CD14-positive monocyte (primary cell): ENCODE results near the gene FAU. TPM values are rescaled to one million over a fixed set of nuclear protein-coding genes. Genes with fewer than 3 reads are reported as not detected.

Experiments used
- DNase-seq, 3 donors: peaks; one replicate each; pipeline ENCODE4 v3.0.0-alpha.2; 2011 to 2022
- H2AFZ ChIP-seq: 2 replicates; pipeline ENCODE4 v1.6.0; 2012; ENCODE audit warnings: mild to moderate bottlenecking, low read depth, low read length, inconsistent platforms; ENCODE audit not compliant: insufficient read depth, poor library complexity, severe bottlenecking
- H3K27ac ChIP-seq, 2 donors: 1 replicate in 1 of 2; 2 replicates in 1 of 2; pipeline ENCODE4 v1.5.1; 2012 to 2013; ENCODE audit warnings: low read length in 2 of 2, control low read depth in 1 of 2, inconsistent platforms in 1 of 2, low read depth in 1 of 2, mild to moderate bottlenecking in 1 of 2
- H3K27me3 ChIP-seq, 2 donors: one replicate each; pipeline versions ENCODE4 v1.6.0 to v1.6.1; 2011 to 2013; ENCODE audit warnings: low read length in 2 of 2; ENCODE audit not compliant: control insufficient read depth in 2 of 2, insufficient read depth in 2 of 2
- H3K36me3 ChIP-seq, 2 donors: replicated peaks in 1 of 2; 1 replicate in 1 of 2; 2 replicates in 1 of 2; pipeline versions ENCODE4 v1.5.1 to v1.6.1; 2012 to 2013; ENCODE audit warnings: low read length in 2 of 2, control low read depth in 1 of 2, inconsistent platforms in 1 of 2, mild to moderate bottlenecking in 1 of 2; ENCODE audit not compliant: insufficient read depth in 2 of 2, control insufficient read depth in 1 of 2
- H3K4me1 ChIP-seq, 2 donors: 1 replicate in 1 of 2; 2 replicates in 1 of 2; pipeline versions ENCODE4 v1.5.1 to v1.6.1; 2012 to 2013; ENCODE audit warnings: low read length in 2 of 2, control low read depth in 1 of 2, inconsistent platforms in 1 of 2, mild to moderate bottlenecking in 1 of 2, moderate library complexity in 1 of 2; ENCODE audit not compliant: insufficient read depth in 2 of 2, control insufficient read depth in 1 of 2
- H3K4me2 ChIP-seq: replicated peaks from 2 replicates; pipeline ENCODE3; 2012; ENCODE audit warnings: low read length, moderate library complexity, mild to moderate bottlenecking; ENCODE audit not compliant: poor library complexity, severe bottlenecking; ENCODE audit errors: extremely low read depth
- H3K4me3 ChIP-seq, 3 experiments: fragments of 200-600 bp in 1 of 3; sonication (generic) in 1 of 3; replicated peaks in 1 of 3; 1 replicate in 2 of 3; 2 replicates in 1 of 3; pipeline ENCODE4 v1.5.1; 2011 to 2013; ENCODE audit warnings: low read length in 3 of 3, mild to moderate bottlenecking in 3 of 3, control low read depth in 2 of 3, low read depth in 2 of 3, inconsistent platforms in 1 of 3, moderate library complexity in 1 of 3
- H3K79me2 ChIP-seq: 2 replicates; pipeline ENCODE4 v1.6.0; 2012; ENCODE audit warnings: mild to moderate bottlenecking, control low read depth, inconsistent platforms, low read length, moderate library complexity; ENCODE audit not compliant: insufficient read depth
- H3K9ac ChIP-seq: 2 replicates; pipeline ENCODE4 v1.6.0; 2017; ENCODE audit warnings: low read length, mild to moderate bottlenecking; ENCODE audit not compliant: insufficient read depth, poor library complexity, severe bottlenecking
- H3K9me3 ChIP-seq, 2 donors: replicated peaks in 1 of 2; 1 replicate in 1 of 2; 2 replicates in 1 of 2; pipeline versions ENCODE4 v1.5.1 to v1.6.1; 2012 to 2013; ENCODE audit warnings: low read length in 2 of 2, control low read depth in 1 of 2; ENCODE audit not compliant: control insufficient read depth in 1 of 2, insufficient read depth in 1 of 2
- H4K20me1 ChIP-seq: 2 replicates; pipeline ENCODE4 v1.6.0; 2012; ENCODE audit warnings: mild to moderate bottlenecking, low read length, control low read depth, moderate library complexity; ENCODE audit not compliant: insufficient read depth
- H3K27ac Mint-ChIP-seq, 7 donors: one replicate each; pipeline ENCODE4 v1.8.0; 2020; ENCODE audit warnings: mild to moderate bottlenecking in 7 of 7, mixed read lengths in 7 of 7, moderate library complexity in 6 of 7, inconsistent platforms in 2 of 7
- H3K27me3 Mint-ChIP-seq, 3 donors: one replicate each; pipeline ENCODE4 v1.8.0; 2021 to 2022; ENCODE audit warnings: low read depth in 3 of 3, mild to moderate bottlenecking in 3 of 3, mixed read lengths in 3 of 3, moderate library complexity in 3 of 3, inconsistent platforms in 1 of 3
- H3K36me3 Mint-ChIP-seq, 2 donors: one replicate each; pipeline ENCODE4 v1.8.0; 2020; ENCODE audit warnings: mixed read lengths in 2 of 2, inconsistent platforms in 1 of 2, mild to moderate bottlenecking in 1 of 2
- H3K4me1 Mint-ChIP-seq: one replicate; pipeline ENCODE4 v1.8.0; 2020; ENCODE audit warnings: mild to moderate bottlenecking, mixed read lengths
- H3K4me3 Mint-ChIP-seq, 2 donors: one replicate each; pipeline ENCODE4 v1.8.0; 2020; ENCODE audit warnings: mild to moderate bottlenecking in 2 of 2, mixed read lengths in 2 of 2, moderate library complexity in 1 of 2
- H3K9me3 Mint-ChIP-seq, 7 donors: one replicate each; pipeline ENCODE4 v1.8.0; 2020 to 2022; ENCODE audit warnings: mixed read lengths in 7 of 7, mild to moderate bottlenecking in 6 of 7, moderate library complexity in 6 of 7, inconsistent platforms in 2 of 7
- CTCF ChIP-seq: fragments of 200-600 bp; IDR thresholded peaks from one replicate; pipeline ENCODE4 v1.8.0; 2022; ENCODE audit warnings: antibody characterized with exemption, mild to moderate bottlenecking
- WGBS: methylation state at CpG from one replicate; pipeline ENCODE4 v1.1.5; 2013; ENCODE audit warnings: missing lambda C conversion rate; ENCODE audit not compliant: insufficient coverage; 5-methylcytosine and 5-hydroxymethylcytosine counted together
- intact Hi-C, 2 donors: fragments of 100-400 bp; cut with micrococcal nuclease; formaldehyde crosslinking; loops; one replicate each; pipeline versions ENCODE4 v1.15.0 to v1.15.1; 2023
- polyA plus RNA-seq, 3 donors: library from polyadenylated mRNA; depleted of rRNA in 1 of 3; unstranded in 2 of 3; stranded (reverse) in 1 of 3; fragments of 300-500 nt in 2 of 3; fragments of >200 nt in 1 of 3; fragmentation: Illumina TruSeq in 2 of 3; gene quantifications; 1 replicate in 2 of 3; 2 replicates in 1 of 3; pipeline ENCODE4 v1.2.3, GENCODE V29; 2012 to 2021

Gene FAU
- polyA plus RNA-seq, 3 donors = 668 to 818 (median 799) TPM

DNA sequence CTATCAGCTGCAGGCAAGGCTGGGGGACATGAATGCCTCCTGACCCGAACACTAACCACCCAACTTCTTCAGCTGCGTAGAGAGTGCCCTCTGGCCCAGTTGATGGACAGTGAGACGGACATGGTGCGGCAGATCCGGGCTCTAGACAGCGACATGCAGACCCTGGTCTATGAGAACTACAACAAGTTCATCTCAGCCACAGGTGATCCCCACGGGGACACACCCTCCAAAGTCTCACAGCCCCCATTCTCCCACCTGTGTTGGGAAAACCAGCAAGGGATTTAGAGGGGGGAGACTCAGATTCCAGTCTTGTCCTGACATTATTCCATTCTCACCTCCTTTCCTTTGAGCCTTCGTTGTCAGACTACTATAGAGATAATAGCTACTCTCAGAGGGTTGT lies 25.0 kb downstream of the FAU start:
- H3K27me3 Mint-ChIP-seq = peaks cover 0 to 3% (median 0%) of the 10 kb centered on the region in 3 donors
- Histone ChIP-seq H3K4me2 (peak overlapping the region; percentile 82), H3K27me3 (no peaks in the 10 kb centered on the region), H3K36me3 (peaks cover 6 to 17% of the 10 kb centered on the region in 2 donors), H3K79me2 (peaks cover 36% of the 10 kb centered on the region), H3K4me1 (peaks cover 9 to 19% of the 10 kb centered on the region in 2 donors), H2AFZ (peak overlapping the region; percentile 95), H3K9ac (no peak overlapping the region), H3K9me3 (no peaks in the 10 kb centered on the region), H3K4me3 (peak overlapping the region in 1 of 3 experiments; percentile 95), H4K20me1 (peaks cover 4% of the 10 kb centered on the region), H3K27ac (peak overlapping the region; percentile 30 to 88)
- H3K4me1 Mint-ChIP-seq = peaks cover 15% of the 10 kb centered on the region
- DNase-seq = no peak
- H3K27ac Mint-ChIP-seq = peak overlapping the region in 6 of 7 donors; percentile 46 to 98 (median 88)
- no peak for TF ChIP-seq CTCF
- 67% methylated on average over 7 of the region's 8 CpGs for WGBS
- H3K4me3 Mint-ChIP-seq = peak overlapping the region; percentile 15 to 94
- intact Hi-C loops = loop anchor here in 1 of 2 donors (1.0 kb wide), 1 partner anchor 13 kb away; the partner anchor contains the start of genes CDCA5 and ZFPL1
- peaks cover 0 to 2% (median 0%) of the 10 kb centered on the region in 7 donors for H3K9me3 Mint-ChIP-seq
- H3K36me3 Mint-ChIP-seq = peaks cover 10 to 14% of the 10 kb centered on the region in 2 donors

DNA sequence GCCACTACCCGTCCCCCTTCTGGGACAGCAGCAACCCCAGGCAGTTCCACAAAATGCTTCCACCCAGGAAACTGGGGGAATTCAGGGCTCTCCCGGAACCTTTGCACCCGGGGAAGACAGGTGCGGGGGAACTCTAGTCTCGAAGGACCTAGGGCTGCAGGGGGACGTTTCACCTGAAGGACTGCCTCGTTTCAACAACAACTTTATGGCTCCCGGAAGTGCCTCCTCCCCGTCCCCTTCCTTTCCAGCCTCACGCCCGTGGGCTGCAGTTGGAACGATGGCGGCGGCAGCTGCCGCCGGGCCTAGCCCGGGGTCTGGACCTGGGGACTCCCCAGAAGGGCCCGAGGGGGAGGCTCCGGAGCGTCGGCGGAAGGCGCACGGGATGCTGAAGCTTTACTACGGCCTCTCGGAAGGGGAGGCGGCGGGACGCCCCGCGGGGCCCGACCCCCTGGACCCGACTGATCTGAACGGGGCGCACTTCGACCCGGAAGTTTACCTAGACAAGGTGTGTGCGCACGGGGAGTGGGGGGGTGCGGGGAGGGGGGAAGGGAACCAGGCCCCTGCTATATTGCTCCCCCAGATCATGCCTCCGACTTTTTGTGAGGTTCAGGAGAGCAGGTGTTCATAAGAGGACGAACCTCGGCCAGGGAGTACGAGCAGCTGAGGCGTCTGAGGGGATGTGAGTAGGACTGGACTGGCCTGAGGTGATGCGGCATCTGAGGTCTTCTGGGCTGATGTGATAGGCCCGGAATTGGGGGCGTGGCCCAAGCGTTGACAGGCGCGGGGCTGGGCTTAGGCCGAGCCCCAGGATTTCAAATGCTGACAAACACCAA lies 25.7 kb downstream of the FAU start, which contains the start of gene VPS51:
TSS of gene VPS51 (plus strand) at position 241 of the 833 bp plus-strand sequence. CDS start at position 278, 37 bp downstream.
- Histone ChIP-seq H2AFZ (peak within 1 kb of the TSS; percentile 95), H3K9ac (peak within 1 kb of the TSS; percentile 91), H3K27ac (peak within 1 kb of the TSS; percentile 66 to 88), H3K36me3 (peaks cover 6 to 9% of the 10 kb centered on the region in 2 donors), H3K9me3 (no peaks in the 10 kb centered on the region), H3K4me2 (peak within 1 kb of the TSS; percentile 82), H3K4me1 (peaks cover 9 to 19% of the 10 kb centered on the region in 2 donors), H3K4me3 (peak within 1 kb of the TSS; percentile 74 to 95 (median 85)), H3K27me3 (no peaks in the 10 kb centered on the region), H3K79me2 (peaks cover 29% of the 10 kb centered on the region), H4K20me1 (peaks cover 4% of the 10 kb centered on the region)
- peak within 1 kb of the TSS; percentile 94 to 95 for H3K4me3 Mint-ChIP-seq
- peak within 1 kb of the TSS; percentile 86 to 98 (median 95) for H3K27ac Mint-ChIP-seq
- intact Hi-C loops = loop anchor here in 1 of 2 donors (1.0 kb wide), 1 partner anchor 12 kb away; the partner anchor contains the start of genes CDCA5 and ZFPL1
- H3K36me3 Mint-ChIP-seq = peaks cover 9 to 10% of the 10 kb centered on the region in 2 donors
- peaks cover 0 to 3% (median 0%) of the 10 kb centered on the region in 3 donors for H3K27me3 Mint-ChIP-seq
- WGBS = under 1% methylated on average over 31 of the region's 52 CpGs
- DNase-seq = peak; percentile 83 to 90 (median 88)
- no peak for TF ChIP-seq CTCF
- peaks cover 15% of the 10 kb centered on the region for H3K4me1 Mint-ChIP-seq
- peaks cover 0 to 2% (median 0%) of the 10 kb centered on the region in 7 donors for H3K9me3 Mint-ChIP-seq
